Endothelial cell (in vitro differentiated cells): ENCODE measurements around the gene SP2. TPM values are rescaled to one million over a fixed set of nuclear protein-coding genes. Genes with fewer than 3 reads are reported as not detected.
A peak's percentile ranks its signal among the peaks of the same experiment; 100 is the strongest.

Experiments
- DNase-seq: peaks from one replicate; pipeline ENCODE4 v3.0.0; 2021; ENCODE audit warnings: low spot score
- H3K27ac Mint-ChIP-seq: one replicate; pipeline ENCODE4 v1.8.0; 2021; ENCODE audit warnings: mixed read lengths, inconsistent platforms; ENCODE audit not compliant: unreplicated experiment
- H3K27me3 Mint-ChIP-seq: one replicate; pipeline ENCODE4 v1.8.0; 2021; ENCODE audit warnings: mild to moderate bottlenecking, moderate library complexity, mixed read lengths, inconsistent platforms; ENCODE audit not compliant: unreplicated experiment
- H3K36me3 Mint-ChIP-seq: one replicate; pipeline ENCODE4 v1.8.0; 2021; ENCODE audit warnings: mild to moderate bottlenecking, low read depth, mixed read lengths, inconsistent platforms; ENCODE audit not compliant: unreplicated experiment
- H3K4me1 Mint-ChIP-seq: one replicate; pipeline ENCODE4 v1.8.0; 2021; ENCODE audit warnings: mild to moderate bottlenecking, mixed read lengths, inconsistent platforms; ENCODE audit not compliant: unreplicated experiment
- H3K4me3 Mint-ChIP-seq: one replicate; pipeline ENCODE4 v1.8.0; 2021; ENCODE audit warnings: mild to moderate bottlenecking, mixed read lengths, inconsistent platforms; ENCODE audit not compliant: unreplicated experiment
- H3K9me3 Mint-ChIP-seq: one replicate; pipeline ENCODE4 v1.8.0; 2021; ENCODE audit warnings: mixed read lengths, inconsistent platforms; ENCODE audit not compliant: unreplicated experiment
- long read RNA-seq: library from polyadenylated mRNA; unstranded; transcript quantifications from one replicate; pipeline ENCODE4 v2.0.0, GENCODE V29; 2020; ENCODE audit not compliant: unreplicated experiment
- total RNA-seq: library from RNA; stranded (reverse); fragmentation: NEBNext Ultra II Directional; extraction: Animal tissue kit (Norgen Biotek cat#: 25700); gene quantifications from one replicate; pipeline ENCODE4 v1.2.1, GENCODE V29; 2021; ENCODE audit not compliant: unreplicated experiment
- TF ChIP-seq, protein P1 (sequence below): fragments of 200-600 bp; sonication (generic); IDR thresholded peaks from one replicate; pipeline ENCODE4 v1.5.0; 2021; ENCODE audit warnings: antibody characterized with exemption; ENCODE audit not compliant: unreplicated experiment

SP2 gene
- total RNA-seq: 12.4 TPM
- long read RNA-seq, partial matches to known transcripts: 3 of 3 reads
- long read RNA-seq, other reads (novel, unspliced or antisense): 0 of 3 reads

DNA sequence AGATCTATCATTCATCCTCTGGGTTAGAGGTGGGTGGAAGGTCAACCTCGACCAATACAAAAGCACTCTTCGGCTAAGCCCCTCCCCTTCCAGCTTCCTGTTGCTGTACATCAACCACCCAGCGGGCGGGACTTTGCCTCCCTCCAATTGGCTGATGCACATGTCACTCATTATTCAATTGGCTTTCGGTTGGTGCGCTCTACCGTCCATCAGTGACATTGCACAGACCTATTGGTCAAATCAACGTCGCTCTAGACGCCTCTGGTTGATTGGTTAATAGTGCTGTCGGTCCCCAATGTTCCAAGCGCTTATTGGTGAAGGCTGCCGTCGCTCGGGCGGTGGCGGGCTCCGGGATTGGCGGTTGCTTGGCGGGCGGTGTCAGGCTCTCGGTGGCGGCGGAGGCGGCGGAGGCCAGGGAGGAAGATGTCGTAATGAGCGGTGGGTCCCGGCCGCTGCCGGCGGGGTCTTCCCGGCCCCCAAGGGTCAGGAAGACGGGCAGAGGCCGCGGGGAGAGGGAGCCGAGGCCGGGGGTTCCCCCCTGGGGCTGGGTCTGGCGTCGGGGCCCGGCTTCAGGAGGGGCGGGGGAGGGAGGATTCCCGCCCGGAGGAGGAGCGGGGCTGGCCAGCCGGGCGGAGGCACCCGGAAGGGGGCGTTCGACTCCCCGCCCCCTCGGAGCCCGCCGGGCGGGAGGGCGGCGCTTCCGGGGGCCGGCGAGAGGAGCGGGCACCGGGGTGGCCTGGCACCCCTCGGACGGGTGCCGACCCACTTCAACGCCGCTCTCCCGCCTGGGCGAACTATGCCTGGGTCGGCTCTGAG, at the start of gene SP2:
TSS of gene SP2 (plus strand) at position 381 of the 816 bp plus-strand sequence. CDS start at position 432, 51 bp downstream.
- H3K4me1 Mint-ChIP-seq: peaks cover 30% of the 10 kb centered on the region
- TF ChIP-seq, protein P1, sequence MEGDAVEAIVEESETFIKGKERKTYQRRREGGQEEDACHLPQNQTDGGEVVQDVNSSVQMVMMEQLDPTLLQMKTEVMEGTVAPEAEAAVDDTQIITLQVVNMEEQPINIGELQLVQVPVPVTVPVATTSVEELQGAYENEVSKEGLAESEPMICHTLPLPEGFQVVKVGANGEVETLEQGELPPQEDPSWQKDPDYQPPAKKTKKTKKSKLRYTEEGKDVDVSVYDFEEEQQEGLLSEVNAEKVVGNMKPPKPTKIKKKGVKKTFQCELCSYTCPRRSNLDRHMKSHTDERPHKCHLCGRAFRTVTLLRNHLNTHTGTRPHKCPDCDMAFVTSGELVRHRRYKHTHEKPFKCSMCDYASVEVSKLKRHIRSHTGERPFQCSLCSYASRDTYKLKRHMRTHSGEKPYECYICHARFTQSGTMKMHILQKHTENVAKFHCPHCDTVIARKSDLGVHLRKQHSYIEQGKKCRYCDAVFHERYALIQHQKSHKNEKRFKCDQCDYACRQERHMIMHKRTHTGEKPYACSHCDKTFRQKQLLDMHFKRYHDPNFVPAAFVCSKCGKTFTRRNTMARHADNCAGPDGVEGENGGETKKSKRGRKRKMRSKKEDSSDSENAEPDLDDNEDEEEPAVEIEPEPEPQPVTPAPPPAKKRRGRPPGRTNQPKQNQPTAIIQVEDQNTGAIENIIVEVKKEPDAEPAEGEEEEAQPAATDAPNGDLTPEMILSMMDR: peak; percentile 33
- peaks cover 6% of the 10 kb centered on the region for H3K36me3 Mint-ChIP-seq
- H3K9me3 Mint-ChIP-seq: no peaks in the 10 kb centered on the region
- peak within 1 kb of the TSS; percentile 98 for H3K4me3 Mint-ChIP-seq
- H3K27me3 Mint-ChIP-seq: peaks cover 12% of the 10 kb centered on the region
- H3K27ac Mint-ChIP-seq: peak within 1 kb of the TSS; percentile 97
- DNase-seq: peak; percentile 99

DNA sequence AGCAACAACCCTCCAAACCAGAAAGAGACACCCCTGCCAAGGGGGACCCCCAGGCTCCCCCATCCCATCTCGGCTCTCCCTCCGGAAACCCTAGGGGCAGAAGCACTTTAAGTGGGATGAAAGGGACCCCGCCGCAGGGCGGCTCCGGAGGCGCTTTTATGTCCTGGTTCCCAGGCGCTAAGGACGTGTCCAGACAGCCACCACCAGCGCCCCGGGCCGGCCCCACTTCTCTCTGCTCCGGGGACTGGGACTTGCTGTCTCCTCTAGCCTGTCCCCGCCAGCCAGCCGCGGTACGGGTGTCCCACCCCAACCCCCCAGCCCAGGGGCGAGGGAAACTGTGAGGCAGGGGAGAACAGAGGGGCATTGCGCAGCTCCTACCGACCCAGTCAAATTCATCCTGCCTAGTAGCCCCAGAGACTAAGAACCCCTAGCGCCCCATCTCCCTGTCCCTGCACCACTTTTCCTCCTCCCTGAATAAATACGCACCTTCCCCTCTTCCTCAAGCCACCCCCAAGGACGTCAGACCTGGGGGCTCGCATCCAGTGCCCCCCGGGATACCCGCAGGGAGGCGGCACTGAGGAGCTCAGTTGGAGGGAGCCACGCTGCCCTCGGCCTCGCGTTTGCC, 49.2 kb upstream of the SP2 start:
- H3K4me3 Mint-ChIP-seq: no peak overlapping the region
- TF ChIP-seq, protein P1: no peak

DNA sequence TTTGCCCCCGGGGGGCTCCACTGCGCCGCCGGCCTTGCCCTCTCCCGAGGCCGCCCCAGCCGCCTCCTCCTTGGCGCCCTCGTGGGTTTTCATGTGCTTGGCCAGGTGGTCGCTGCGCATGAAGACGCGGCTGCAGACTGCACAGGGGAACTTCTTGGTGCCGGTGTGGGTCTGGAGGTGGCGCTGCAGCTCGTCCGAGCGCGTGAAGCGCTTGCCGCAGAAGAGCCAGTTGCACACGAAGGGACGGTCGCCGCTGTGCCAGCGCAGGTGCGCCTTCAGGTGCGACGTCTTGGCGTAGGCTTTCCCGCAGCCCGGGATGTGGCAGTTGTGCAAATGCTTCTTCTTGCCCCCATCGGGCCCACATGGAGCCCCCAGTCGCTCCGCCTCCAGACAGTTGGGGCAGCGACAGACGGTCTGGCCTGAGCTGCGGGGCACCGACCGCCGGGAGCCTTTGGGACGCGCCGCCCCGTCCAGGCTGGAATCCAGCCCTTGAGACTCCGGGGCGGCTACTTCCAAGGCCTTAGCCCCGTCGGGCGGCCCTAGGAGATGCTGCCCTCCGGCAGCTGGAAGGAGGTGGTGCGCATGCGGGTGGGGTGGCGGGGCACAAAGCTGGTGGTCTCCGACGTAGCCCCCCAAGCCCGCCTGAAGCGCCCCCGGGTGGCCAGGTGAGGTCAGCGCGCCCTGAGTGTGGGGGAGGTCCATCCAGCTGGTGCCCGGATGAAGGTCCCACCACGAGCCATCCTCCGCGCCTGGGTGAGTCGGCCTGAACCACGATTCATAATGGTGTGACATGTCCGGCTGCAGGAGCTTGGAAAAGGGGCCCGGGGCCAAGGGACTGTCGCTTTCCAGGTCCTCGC, 48.5 kb upstream of the SP2 start:
- Mint-ChIP-seq H3K4me1 (peaks cover 46% of the 10 kb centered on the region), H3K9me3 (no peaks in the 10 kb centered on the region), H3K36me3 (peaks cover 8% of the 10 kb centered on the region), H3K4me3 (no peak overlapping the region), H3K27me3 (peaks cover 6% of the 10 kb centered on the region), H3K27ac (no peak overlapping the region)
- no peak for DNase-seq
- TF ChIP-seq, protein P1: peak; percentile 48

More for the DNA sequence above, 49.2 kb upstream of the SP2 start:
- Mint-ChIP-seq H3K4me1 (peaks cover 42% of the 10 kb centered on the region), H3K36me3 (peaks cover 4% of the 10 kb centered on the region), H3K9me3 (no peaks in the 10 kb centered on the region), H3K27ac (no peak overlapping the region), H3K27me3 (peaks cover 6% of the 10 kb centered on the region)
- DNase-seq: no peak

DNA sequence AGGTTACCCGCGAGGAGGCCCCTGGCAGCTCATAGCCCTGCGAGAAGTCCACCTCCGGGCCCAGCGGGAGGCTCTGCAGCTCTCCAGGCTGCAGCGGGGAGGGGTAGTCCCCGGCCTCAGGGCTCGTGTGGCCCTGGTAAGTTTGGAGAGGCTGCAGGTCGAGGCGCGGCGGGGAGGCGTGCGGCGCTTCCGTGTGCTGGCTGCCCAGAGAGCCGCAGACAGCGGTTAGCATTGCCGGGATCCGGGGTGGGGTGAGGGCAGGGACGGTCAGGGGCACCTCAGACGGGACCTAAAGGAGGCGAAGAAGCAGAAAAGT, 47.9 kb upstream of the SP2 start:
- Mint-ChIP-seq H3K4me1 (peaks cover 48% of the 10 kb centered on the region), H3K27ac (no peak overlapping the region), H3K36me3 (peaks cover 8% of the 10 kb centered on the region), H3K27me3 (peaks cover 6% of the 10 kb centered on the region), H3K9me3 (no peaks in the 10 kb centered on the region), H3K4me3 (no peak overlapping the region)
- DNase-seq: no peak
- TF ChIP-seq, protein P1: no peak
